H1 (cell line): ENCODE measurements around the gene FLCN. TPM values are rescaled to one million over a fixed set of nuclear protein-coding genes. Genes with fewer than 3 reads are reported as not detected.
A peak's percentile ranks its signal among the peaks of the same experiment; 100 is the strongest.

Experiments used
- CTCF ChIA-PET: fragments of 300-600 bp; sonication (Branson Sonifier 250); formaldehyde crosslinking; loops from one replicate; lab custom pipeline; 2021; ENCODE audit not compliant: partially characterized antibody; lab: Charles Lee
- POLR2A ChIA-PET: fragments of 300-600 bp; sonication (Branson Sonifier 250); formaldehyde crosslinking; loops from one replicate; lab custom pipeline; 2021; ENCODE audit warnings: inconsistent platforms; ENCODE audit not compliant: partially characterized antibody; lab: Charles Lee
- DNase-seq, 2 experiments: peaks; one replicate each; pipeline versions ENCODE4 v3.0.0 to v3.0.0-alpha.2; 2010 to 2022; ENCODE audit warnings: low spot score in 2 of 2, low read depth in 1 of 2, mixed read lengths in 1 of 2
- FAIRE-seq: peaks from 2 replicates; lab custom pipeline; 2011; peaks lifted over from hg19 to GRCh38; lab: Jason Lieb, UNC
- H2AFZ ChIP-seq: 2 replicates; pipeline ENCODE4 v1.8.1; 2012; ENCODE audit warnings: low read length, inconsistent platforms
- H2AK5ac ChIP-seq: 2 replicates; pipeline ENCODE4 v1.6.1; 2013; ENCODE audit warnings: low read depth, low read length
- H2BK120ac ChIP-seq: replicated peaks from 2 replicates; pipeline ENCODE3; 2013; ENCODE audit warnings: low read depth, low read length, inconsistent platforms
- H2BK12ac ChIP-seq: 2 replicates; pipeline ENCODE4 v1.6.1; 2013; ENCODE audit warnings: low read depth, low read length
- H2BK15ac ChIP-seq: 2 replicates; pipeline ENCODE4 v1.6.1; 2013; ENCODE audit warnings: low read length
- H2BK20ac ChIP-seq: 2 replicates; pipeline ENCODE4 v1.6.1; 2013; ENCODE audit warnings: low read length
- H2BK5ac ChIP-seq: 2 replicates; pipeline ENCODE4 v1.6.1; 2013; ENCODE audit warnings: low read depth, low read length
- H3K14ac ChIP-seq: 2 replicates; pipeline ENCODE4 v1.6.1; 2013; ENCODE audit warnings: inconsistent platforms; ENCODE audit not compliant: insufficient read length
- H3K18ac ChIP-seq: 2 replicates; pipeline ENCODE4 v1.6.1; 2013; ENCODE audit warnings: low read length; ENCODE audit errors: extremely low read depth
- H3K23ac ChIP-seq: 2 replicates; pipeline ENCODE4 v1.6.1; 2013; ENCODE audit warnings: inconsistent platforms; ENCODE audit not compliant: insufficient read length
- H3K23me2 ChIP-seq: 2 replicates; pipeline ENCODE4 v1.6.1; 2013; ENCODE audit warnings: low read depth, low read length
- H3K27ac ChIP-seq: 2 replicates; pipeline ENCODE4 v1.6.1; 2011; ENCODE audit warnings: low read depth, low read length, inconsistent platforms
- H3K27me3 ChIP-seq, 4 experiments: replicated peaks in 1 of 4; 1 replicate in 1 of 4; 2 replicates in 3 of 4; pipeline versions ENCODE4 v1.6.1 to v1.8.1; 2011 to 2013; ENCODE audit warnings: low read length in 3 of 4, mild to moderate bottlenecking in 3 of 4, inconsistent platforms in 2 of 4, mixed read lengths in 2 of 4, moderate library complexity in 1 of 4; ENCODE audit not compliant: control insufficient read depth in 3 of 4, insufficient read depth in 3 of 4; ENCODE audit errors: extremely low read depth in 1 of 4
- H3K36me3 ChIP-seq, 4 experiments: 2 replicates each; pipeline versions ENCODE4 v1.6.1 to v1.8.1; 2011 to 2013; ENCODE audit warnings: mild to moderate bottlenecking in 4 of 4, low read length in 3 of 4, moderate library complexity in 2 of 4, control low read depth in 1 of 4, inconsistent platforms in 1 of 4; ENCODE audit not compliant: insufficient read depth in 4 of 4, control insufficient read depth in 2 of 4
- H3K4ac ChIP-seq: replicated peaks from 2 replicates; pipeline ENCODE3; 2013; ENCODE audit warnings: low read length, low read depth, mixed read lengths, inconsistent platforms; ENCODE audit not compliant: insufficient read length
- H3K4me1 ChIP-seq, 4 experiments: replicated peaks in 1 of 4; 1 replicate in 1 of 4; 2 replicates in 3 of 4; pipeline versions ENCODE4 v1.6.1 to v1.8.1; 2011 to 2013; ENCODE audit warnings: low read length in 3 of 4, inconsistent platforms in 2 of 4, mixed read lengths in 1 of 4; ENCODE audit not compliant: insufficient read depth in 4 of 4, control insufficient read depth in 3 of 4
- H3K4me2 ChIP-seq, 2 experiments: 2 replicates each; pipeline versions ENCODE4 v1.6.1 to v1.8.1; 2011 to 2013; ENCODE audit warnings: low read depth in 2 of 2, low read length in 2 of 2, control low read depth in 1 of 2, inconsistent platforms in 1 of 2, mild to moderate bottlenecking in 1 of 2; ENCODE audit not compliant: insufficient read depth in 1 of 2
- H3K4me3 ChIP-seq, 4 experiments: fragments of 200-600, 300-600 bp in 1 of 4; sonication (generic), shearing (Covaris generic), sonication (Bioruptor Twin) in 1 of 4; 2 replicates each; pipeline versions ENCODE4 v1.5.1 to v1.8.1; 2011 to 2016; ENCODE audit warnings: low read length in 4 of 4, low read depth in 3 of 4, control low read depth in 2 of 4, inconsistent platforms in 2 of 4, mild to moderate bottlenecking in 2 of 4, mixed read lengths in 1 of 4, moderate library complexity in 1 of 4; ENCODE audit not compliant: insufficient read depth in 2 of 4; ENCODE audit errors: extremely low read depth in 1 of 4
- H3K56ac ChIP-seq: replicated peaks from 2 replicates; pipeline ENCODE3; 2013; ENCODE audit warnings: low read depth, mild to moderate bottlenecking, mixed read lengths, low read length, inconsistent platforms; ENCODE audit not compliant: insufficient read length
- H3K79me1 ChIP-seq: 2 replicates; pipeline ENCODE4 v1.6.1; 2013; ENCODE audit warnings: low read depth, low read length, control low read depth
- H3K79me2 ChIP-seq, 2 experiments: 2 replicates each; pipeline versions ENCODE4 v1.6.1 to v1.8.1; 2012 to 2013; ENCODE audit warnings: low read length in 2 of 2, mild to moderate bottlenecking in 2 of 2, inconsistent platforms in 1 of 2; ENCODE audit not compliant: insufficient read depth in 2 of 2, control insufficient read depth in 1 of 2
- H3K9ac ChIP-seq, 4 experiments: replicated peaks in 1 of 4; 1 replicate in 1 of 4; 2 replicates in 3 of 4; pipeline versions ENCODE4 v1.6.1 to v1.8.1; 2011 to 2013; ENCODE audit warnings: low read depth in 3 of 4, low read length in 3 of 4, control low read depth in 2 of 4, mild to moderate bottlenecking in 2 of 4, moderate library complexity in 2 of 4, inconsistent platforms in 1 of 4; ENCODE audit errors: extremely low read depth in 1 of 4
- H3K9me3 ChIP-seq, 2 experiments: 2 replicates each; pipeline versions ENCODE4 v1.6.1 to v1.8.1; 2012 to 2013; ENCODE audit warnings: mild to moderate bottlenecking in 2 of 2, moderate library complexity in 2 of 2, control low read depth in 1 of 2, inconsistent platforms in 1 of 2, low read depth in 1 of 2, low read length in 1 of 2, mixed read lengths in 1 of 2; ENCODE audit not compliant: insufficient read depth in 2 of 2
- H4K20me1 ChIP-seq, 2 experiments: replicated peaks in 1 of 2; 2 replicates each; pipeline versions ENCODE3 to v1.8.1; 2011 to 2013; ENCODE audit warnings: inconsistent platforms in 2 of 2, low read length in 2 of 2, mild to moderate bottlenecking in 1 of 2; ENCODE audit not compliant: insufficient read depth in 2 of 2, control insufficient read depth in 1 of 2
- H4K5ac ChIP-seq: 2 replicates; pipeline ENCODE4 v1.6.1; 2013; ENCODE audit warnings: low read length, low read depth, mixed read lengths, inconsistent platforms; ENCODE audit not compliant: insufficient read length
- H4K8ac ChIP-seq: 2 replicates; pipeline ENCODE4 v1.8.0; 2013; ENCODE audit warnings: mild to moderate bottlenecking, moderate library complexity, low read length, inconsistent platforms; ENCODE audit not compliant: insufficient read depth; ENCODE audit errors: extremely low read depth
- H4K91ac ChIP-seq: replicated peaks from 2 replicates; pipeline ENCODE3; 2013; ENCODE audit warnings: low read length, mixed read lengths, inconsistent platforms; ENCODE audit not compliant: insufficient read length
- CBX5 ChIP-seq: fragments of 300-800, 300-1000 bp; sonication (generic); IDR thresholded peaks from 2 replicates; pipeline ENCODE4 v1.7.1; 2016; ENCODE audit warnings: antibody characterized with exemption, low read length, low read depth
- CREB1 ChIP-seq: IDR thresholded peaks from 2 replicates; pipeline ENCODE4 v1.6.1; 2012; ENCODE audit warnings: inconsistent platforms
- KDM1A ChIP-seq: fragments of 200-600, 300-600 bp; sonication (generic); IDR thresholded peaks from 2 replicates; pipeline ENCODE4 v1.7.1; 2016; ENCODE audit warnings: mild to moderate bottlenecking, low read length, borderline replicate concordance
- NANOG ChIP-seq: IDR thresholded peaks from 2 replicates; pipeline ENCODE4 v1.6.1; 2011; ENCODE audit warnings: low read length, low read depth, mild to moderate bottlenecking, inconsistent platforms; ENCODE audit not compliant: insufficient read depth, poor library complexity, severe bottlenecking
- POLR2A ChIP-seq, 2 experiments: IDR thresholded peaks; 1 replicate in 1 of 2; 2 replicates in 1 of 2; pipeline ENCODE4 v1.6.1; 2011; ENCODE audit warnings: low read depth in 2 of 2, low read length in 2 of 2, mild to moderate bottlenecking in 2 of 2; ENCODE audit errors: control extremely low read depth in 1 of 2
- SAP30 ChIP-seq: fragments of 300-600 bp; sonication (generic); IDR thresholded peaks from 2 replicates; pipeline ENCODE4 v1.7.1; 2012; ENCODE audit warnings: low read length, moderate library complexity, mild to moderate bottlenecking, inconsistent platforms; ENCODE audit not compliant: insufficient read depth, insufficient replicate concordance
- SIN3A ChIP-seq, 2 experiments: IDR thresholded peaks in 1 of 2; conservative IDR thresholded peaks in 1 of 2; 2 replicates each; pipeline ENCODE4 v1.6.1; 2011 to 2012; ENCODE audit warnings: low read length in 2 of 2, improper control_type of control experiment in 1 of 2, low read depth in 1 of 2, mild to moderate bottlenecking in 1 of 2
- SRF ChIP-seq: IDR thresholded peaks from 2 replicates; pipeline ENCODE4 v1.6.1; 2011; ENCODE audit warnings: mild to moderate bottlenecking, low read depth, low read length, moderate library complexity
- SUZ12 ChIP-seq: fragments of 200-600 bp; sonication (generic); IDR thresholded peaks from 2 replicates; pipeline ENCODE4 v1.6.1; 2012; ENCODE audit warnings: mild to moderate bottlenecking, inconsistent platforms, low read length, moderate library complexity, mixed read lengths
- TAF1 ChIP-seq: IDR thresholded peaks from 2 replicates; pipeline ENCODE4 v1.6.1; 2011; ENCODE audit warnings: mild to moderate bottlenecking, low read depth, low read length
- TCF12 ChIP-seq: IDR thresholded peaks from 2 replicates; pipeline ENCODE4 v1.6.1; 2011; ENCODE audit warnings: low read depth, mild to moderate bottlenecking, low read length
- WGBS, 2 experiments: shearing (Covaris generic) in 1 of 2; methylation state at CpG; one replicate each; pipeline versions ENCODE4 v1.1.6 to v1.1.7; 2013 to 2015; ENCODE audit warnings: low lambda C conversion rate in 2 of 2, mixed read lengths in 2 of 2, inconsistent platforms in 1 of 2, low coverage in 1 of 2, missing lambda C conversion rate in 1 of 2; ENCODE audit not compliant: insufficient replicate concordance in 2 of 2, insufficient coverage in 1 of 2, insufficient read length in 1 of 2; ENCODE audit errors: extremely low coverage in 1 of 2, missing lambda C conversion rate in 1 of 2; 5-methylcytosine and 5-hydroxymethylcytosine counted together
- polyA plus RNA-seq, 7 experiments: library from polyadenylated mRNA; depleted of rRNA in 3 of 7; stranded (reverse) in 5 of 7; unstranded in 2 of 7; fragments of >200 nt in 5 of 7; fragments of 200-250 nt in 2 of 7; gene quantifications; 1 replicate in 5 of 7; 2 replicates in 1 of 7; 4 replicates in 1 of 7; pipeline versions ENCODE4 v1.2.1 to v1.2.3, GENCODE V29; 2011 to 2013; ENCODE audit warnings: missing spikeins in 2 of 7, mixed read lengths in 2 of 7
- total RNA-seq: library from RNA; stranded (reverse); fragmentation: NEBNext Ultra II Directional; extraction: Animal tissue kit (Norgen Biotek cat#: 25700); gene quantifications from 2 replicates; pipeline ENCODE4 v1.2.1, GENCODE V29; 2021
- TF ChIP-seq, protein P1 (sequence below): IDR thresholded peaks from 2 replicates; pipeline ENCODE4 v1.6.1; 2012; ENCODE audit warnings: low read length, inconsistent platforms

Gene FLCN
- total and polyA plus RNA-seq, 2 of the 8 experiments (the other 6 are each of a cell fraction or from before 2014, with no cell fraction given): 15.6 to 34.6 TPM

DNA sequence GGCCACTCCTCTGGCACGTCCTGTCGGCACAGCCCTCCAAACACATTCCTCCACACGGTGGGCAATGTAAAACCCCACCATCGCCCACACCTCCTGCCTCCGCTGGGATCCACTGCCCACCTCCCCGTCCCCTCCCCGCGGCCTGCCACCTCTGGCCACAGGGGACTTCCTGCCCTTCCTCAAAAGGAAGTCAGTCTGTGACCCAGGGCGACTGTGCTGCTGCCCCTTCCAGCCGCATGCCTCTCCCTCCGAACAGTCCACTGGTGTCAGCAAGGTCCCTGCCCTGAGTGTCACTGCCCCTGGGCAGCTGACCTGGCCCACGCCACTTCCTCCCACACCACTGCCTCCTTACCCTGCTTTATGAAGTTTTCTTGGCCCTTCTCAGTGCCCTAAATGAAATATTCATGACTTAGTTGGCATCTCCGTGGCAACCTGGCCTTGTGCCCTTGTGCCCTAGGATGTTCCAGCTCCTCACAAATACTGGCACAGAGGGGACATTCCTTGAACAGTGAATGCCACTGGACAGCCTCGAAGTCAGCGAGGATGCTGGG, 32.9 kb downstream of the FLCN start:
- POLR2A ChIA-PET: no interaction called here
- H3K36me3 ChIP-seq: no peaks in the 10 kb centered on the region
- no peak overlapping the region for H2BK20ac ChIP-seq
- H3K9me3 ChIP-seq: peaks cover 0 to 3% of the 10 kb centered on the region in 2 experiments; a peak in 1 of 4 replicates
- H4K8ac ChIP-seq: 0 out of 2 replicates have a peak overlapping the region, but pooled peaks have one; percentile 1
- FAIRE-seq (no peak), DNase-seq (no peak)
- H3K9ac ChIP-seq: no peak overlapping the region
- CTCF ChIA-PET: interaction anchor here (1.7 kb wide), 1 partner anchor 62 kb away, joined by 4 read pairs; no protein-coding TSS in a partner anchor
- H2BK5ac ChIP-seq: no peak overlapping the region
- H3K56ac ChIP-seq: no peak overlapping the region
- H3K14ac ChIP-seq: no peak overlapping the region
- no peak overlapping the region for H3K23ac ChIP-seq
- H3K23me2 ChIP-seq: no peaks in the 10 kb centered on the region
- no peaks in the 10 kb centered on the region for H3K79me2 ChIP-seq
- no peak overlapping the region for H3K27ac ChIP-seq
- no peak overlapping the region for H2BK15ac ChIP-seq
- H4K91ac ChIP-seq: no peak overlapping the region
- no peak overlapping the region; the same call in 1 of the 2 replicates for H3K18ac ChIP-seq
- H3K4me2 ChIP-seq: no peak overlapping the region
- no peak overlapping the region for H2BK120ac ChIP-seq
- no peak overlapping the region for H3K4ac ChIP-seq
- no peak overlapping the region for H3K4me3 ChIP-seq
- H3K79me1 ChIP-seq: no peaks in the 10 kb centered on the region
- H2AK5ac ChIP-seq: no peak overlapping the region
- no peaks in the 10 kb centered on the region for H3K27me3 ChIP-seq
- no peaks in the 10 kb centered on the region for H4K20me1 ChIP-seq
- no peak overlapping the region for H2BK12ac ChIP-seq
- WGBS, 2 experiments: 82% methylated on average over 15 of the region's 15 CpGs; no CpG with 5 or more reads in 1 of the 2 experiments
- H2AFZ ChIP-seq: no peak overlapping the region
- H4K5ac ChIP-seq: no peak overlapping the region
- H3K4me1 ChIP-seq: no peaks in the 10 kb centered on the region; a peak in 1 of 7 replicates
- TF ChIP-seq POLR2A (IDR thresholded peaks at IDR 0.05; ENCODE audit: control extremely low read depth in 1 of 2, low read depth in 2 of 2, low read length in 2 of 2) (no peak), KDM1A (no peak), TAF1 (no peak), TCF12 (no peak), SRF (no peak), CREB1 (no peak), SUZ12 (no peak), NANOG (no peak), SIN3A (conservative IDR thresholded peaks at IDR 0.05 in 1 of 2, IDR thresholded peaks at IDR 0.05 in 1 of 2; ENCODE audit: low read depth in 1 of 2, low read length in 2 of 2) (no peak), CBX5 (no peak), SAP30 (no peak)
- TF ChIP-seq, protein P1, sequence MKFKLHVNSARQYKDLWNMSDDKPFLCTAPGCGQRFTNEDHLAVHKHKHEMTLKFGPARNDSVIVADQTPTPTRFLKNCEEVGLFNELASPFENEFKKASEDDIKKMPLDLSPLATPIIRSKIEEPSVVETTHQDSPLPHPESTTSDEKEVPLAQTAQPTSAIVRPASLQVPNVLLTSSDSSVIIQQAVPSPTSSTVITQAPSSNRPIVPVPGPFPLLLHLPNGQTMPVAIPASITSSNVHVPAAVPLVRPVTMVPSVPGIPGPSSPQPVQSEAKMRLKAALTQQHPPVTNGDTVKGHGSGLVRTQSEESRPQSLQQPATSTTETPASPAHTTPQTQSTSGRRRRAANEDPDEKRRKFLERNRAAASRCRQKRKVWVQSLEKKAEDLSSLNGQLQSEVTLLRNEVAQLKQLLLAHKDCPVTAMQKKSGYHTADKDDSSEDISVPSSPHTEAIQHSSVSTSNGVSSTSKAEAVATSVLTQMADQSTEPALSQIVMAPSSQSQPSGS: no peak
